Activated CD4-positive, alpha-beta T cell treated with anti-CD3 and anti-CD28 coated beads, Interleukin-2, Interleukin-6, amounts not matched to agents 100 ng/mL and 50 ng/mL, durations not matched to agents 16 hours and 8 hours (primary cell): ENCODE results near the gene GHRL.
"Not testable (repeated sequence)": the region's sequence is repeated elsewhere in the genome, so short reads cannot be mapped to it uniquely, and the experiment has no call there.

Experiments used
- DNase-seq: peaks from one replicate; pipeline ENCODE4 v3.0.0-alpha.2; 2020

Gene GHRL

GRCh38 chr3:10272476-10272875 is 20.3 kb downstream of the GHRL start:
- not testable (repeated sequence) for DNase-seq

- no peak for DNase-seq
These were observed 23.3 kb downstream of the GHRL start for GRCh38 chr3:10269443-10269842.

GRCh38 chr3:10268930-10269329 is 23.8 kb downstream of the GHRL start:
- DNase-seq, result no peak

- no peak for DNase-seq
These were observed 24.6 kb downstream of the GHRL start for GRCh38 chr3:10268116-10268515.

- DNase-seq, result not testable (repeated sequence)
These were observed 25.8 kb downstream of the GHRL start for GRCh38 chr3:10266936-10267335.

GRCh38 chr3:10265833-10266232 is 26.9 kb downstream of the GHRL start:
- DNase-seq, result no peak

GRCh38 chr3:10263646-10264363 is 28.9 kb downstream of the GHRL start:
- DNase-seq, result peak; percentile 71

- no peak for DNase-seq
These were observed 30.7 kb downstream of the GHRL start for GRCh38 chr3:10262027-10262426.

- DNase-seq, result no peak
These were observed 32.5 kb downstream of the GHRL start for GRCh38 chr3:10260211-10260701.

- DNase-seq, result peak; percentile 41
These were observed 32.9 kb downstream of the GHRL start for GRCh38 chr3:10259798-10260197.

- DNase-seq, result no peak
These were observed 33.7 kb downstream of the GHRL start for GRCh38 chr3:10259036-10259435.

- DNase-seq, result no peak
These were observed 36.9 kb downstream of the GHRL start for GRCh38 chr3:10255835-10256234.

- no peak for DNase-seq
These were observed 39.0 kb downstream of the GHRL start for GRCh38 chr3:10253731-10254130.

GRCh38 chr3:10251006-10251405 is 41.7 kb downstream of the GHRL start:
- no peak for DNase-seq

- DNase-seq, result peak; percentile 49
These were observed 42.9 kb downstream of the GHRL start for GRCh38 chr3:10249833-10250232.

- peak; percentile 82 for DNase-seq
These were observed 43.6 kb downstream of the GHRL start for GRCh38 chr3:10248984-10249748.

GRCh38 chr3:10248184-10248983 is 44.4 kb downstream of the GHRL start, which contains the start of gene TATDN2:
TSS of gene TATDN2 (plus strand) at chr3:10248459. CDS start at chr3:10249201, 742 bp downstream.
- peak; percentile 98 for DNase-seq

- no peak for DNase-seq
These were observed 45.0 kb downstream of the GHRL start for GRCh38 chr3:10247679-10248183.

- DNase-seq, result no peak
These were observed 47.5 kb downstream of the GHRL start for GRCh38 chr3:10245081-10245712.

GRCh38 chr3:10244009-10244408 is 48.7 kb downstream of the GHRL start:
- DNase-seq, result no peak

- peak; percentile 87 for DNase-seq
These were observed 50.3 kb downstream of the GHRL start for GRCh38 chr3:10242182-10243065.
